K562 (cell line): ENCODE data around the gene AANAT. TPM values are rescaled to one million over a fixed set of nuclear protein-coding genes. Genes with fewer than 3 reads are reported as not detected.
A peak's percentile ranks its signal among the peaks of the same experiment; 100 is the strongest.

Experiments used
- ATAC-seq: fragments of 200-7000 bp; cut with Tn5 transposase; 3 replicates; pipeline ENCODE4 v1.9.1; 2020; ENCODE audit warnings: moderate library complexity
- BruUV-seq: library from RNA; stranded (reverse); fragments of 400-500 nt; replicated peaks from 2 replicates; lab custom pipeline; 2021; lab: Mats Ljungman, UMichigan
- CTCF ChIA-PET: fragments of 300-600 bp; formaldehyde crosslinking; extraction: SDS; loops from one replicate; lab custom pipeline; 2021; ENCODE audit warnings: low intra/inter-chr PET ratio; lab: Yijun Ruan, JAX
- POLR2A ChIA-PET: fragments of 300-600, 350-650 bp; sonication (Branson Sonifier 250); formaldehyde crosslinking; extraction: SDS; loops from one replicate; lab custom pipeline; 2021; ENCODE audit warnings: antibody characterized with exemption, inconsistent platforms; lab: Yijun Ruan, JAX
- DNase-seq, 4 experiments: peaks; one replicate each; pipeline versions ENCODE4 v3.0.0 to v3.0.0-alpha.2; 2011 to 2018; ENCODE audit warnings: low spot score in 3 of 4, mixed read lengths in 3 of 4; ENCODE audit errors: extremely low read depth in 1 of 4
- FAIRE-seq: peaks from 2 replicates; lab custom pipeline; 2011; peaks lifted over from hg19 to GRCh38; lab: Jason Lieb, UNC
- H2AFZ ChIP-seq: 2 replicates; pipeline ENCODE4 v1.6.0; 2011; ENCODE audit warnings: low read depth, low read length, control low read depth, inconsistent platforms
- H3K27ac ChIP-seq: fragments of 200-600 bp; 3 replicates; pipeline ENCODE4 v1.8.0; 2011; ENCODE audit warnings: low read depth, mild to moderate bottlenecking, control low read depth, inconsistent platforms, low read length, moderate library complexity, mixed read lengths; ENCODE audit errors: extremely low read depth
- H3K27me3 ChIP-seq, 2 experiments: fragments of 300-600 bp in 1 of 2; 2 replicates in 1 of 2; 3 replicates in 1 of 2; pipeline versions ENCODE4 v1.6.0 to v1.8.0; 2011; ENCODE audit warnings: inconsistent platforms in 2 of 2, low read length in 2 of 2, mild to moderate bottlenecking in 1 of 2, mixed read lengths in 1 of 2, moderate library complexity in 1 of 2; ENCODE audit not compliant: control insufficient read depth in 2 of 2, insufficient read depth in 2 of 2
- H3K36me3 ChIP-seq: fragments of 300-600 bp; 3 replicates; pipeline ENCODE4 v1.8.0; 2011; ENCODE audit warnings: mild to moderate bottlenecking, low read length, inconsistent platforms; ENCODE audit not compliant: control insufficient read depth, insufficient read depth
- H3K4me1 ChIP-seq, 2 experiments: fragments of 200-600 bp in 1 of 2; replicated peaks in 1 of 2; 2 replicates in 1 of 2; 3 replicates in 1 of 2; pipeline versions ENCODE4 v1.5.1 to v1.8.0; 2011; ENCODE audit warnings: inconsistent platforms in 2 of 2, low read length in 2 of 2, mild to moderate bottlenecking in 1 of 2, mixed read lengths in 1 of 2, moderate library complexity in 1 of 2; ENCODE audit not compliant: control insufficient read depth in 2 of 2, insufficient read depth in 2 of 2
- H3K4me2 ChIP-seq: 2 replicates; pipeline ENCODE4 v1.6.1; 2011; ENCODE audit warnings: low read length, control low read depth, inconsistent platforms, mixed read lengths; ENCODE audit not compliant: insufficient read depth
- H3K4me3 ChIP-seq: fragments of 200-600 bp; sonication (generic), shearing (Covaris generic); 2 replicates; pipeline ENCODE4 v1.5.1; 2016; ENCODE audit warnings: control low read depth, inconsistent platforms
- H3K79me2 ChIP-seq: fragments of 200-600 bp; 3 replicates; pipeline ENCODE4 v1.8.0; 2011; ENCODE audit warnings: low read length, inconsistent platforms; ENCODE audit not compliant: control insufficient read depth, insufficient read depth
- H3K9ac ChIP-seq, 2 experiments: 2 replicates each; pipeline versions ENCODE4 v1.6.0 to v1.6.1; 2011; ENCODE audit warnings: low read depth in 2 of 2, low read length in 2 of 2, control low read depth in 1 of 2, inconsistent platforms in 1 of 2, mild to moderate bottlenecking in 1 of 2, mixed read lengths in 1 of 2; ENCODE audit not compliant: insufficient read depth in 1 of 2
- H3K9me1 ChIP-seq: one replicate; pipeline ENCODE4 v1.6.0; 2011; ENCODE audit warnings: inconsistent platforms, mild to moderate bottlenecking, low read length, moderate library complexity; ENCODE audit not compliant: control insufficient read depth, insufficient read depth
- H3K9me3 ChIP-seq: replicated peaks from 2 replicates; pipeline ENCODE4 v1.5.1; 2011; ENCODE audit warnings: low read depth, low read length, inconsistent platforms; ENCODE audit not compliant: control insufficient read depth, insufficient read depth
- H4K20me1 ChIP-seq: replicated peaks from 2 replicates; pipeline ENCODE4 v1.6.1; 2011; ENCODE audit warnings: low read length, inconsistent platforms, mixed read lengths; ENCODE audit not compliant: control insufficient read depth, insufficient read depth
- ARID1B ChIP-seq: fragments of 450-650 bp; IDR thresholded peaks from 2 replicates; pipeline ENCODE4 v1.6.1; 2016; ENCODE audit warnings: antibody characterized with exemption, mild to moderate bottlenecking, inconsistent platforms
- CBFA2T3 ChIP-seq: fragments of 450-650 bp; IDR thresholded peaks from 2 replicates; pipeline ENCODE4 v1.6.1; 2017
- CBFB ChIP-seq: sonication (generic); formaldehyde crosslinking; IDR thresholded peaks from 2 replicates; pipeline ENCODE4 v1.4.0; 2020; ENCODE audit warnings: mild to moderate bottlenecking, missing genetic modification reagents
- MAFF ChIP-seq: IDR thresholded peaks from 2 replicates; pipeline ENCODE4 v1.6.1; 2012; ENCODE audit warnings: low read length, improper control_type of control experiment
- MAFG ChIP-seq: fragments of 450-650 bp; conservative IDR thresholded peaks from 2 replicates; pipeline ENCODE4 v1.6.1; 2016; ENCODE audit warnings: missing genetic modification characterization, missing compliant biosample characterization
- NCOR1 ChIP-seq: fragments of 450-650 bp; IDR thresholded peaks from 2 replicates; pipeline ENCODE4 v1.6.1; 2016; ENCODE audit warnings: mild to moderate bottlenecking, moderate library complexity
- SMARCB1 ChIP-seq: IDR thresholded peaks from 2 replicates; pipeline ENCODE4 v1.6.1; 2011; ENCODE audit warnings: improper control_type of control experiment, low read depth; ENCODE audit not compliant: insufficient read length
- SOX6 ChIP-seq: fragments of 450-650 bp; IDR thresholded peaks from 2 replicates; pipeline ENCODE4 v1.6.1; 2014; ENCODE audit warnings: mild to moderate bottlenecking
- SPI1 ChIP-seq: IDR thresholded peaks from 2 replicates; pipeline ENCODE4 v1.6.1; 2011; ENCODE audit warnings: low read depth, low read length, control low read depth, borderline replicate concordance
- TAL1 ChIP-seq: fragments of 450-650 bp; IDR thresholded peaks from 2 replicates; pipeline ENCODE4 v1.6.1; 2016; ENCODE audit warnings: mild to moderate bottlenecking
- TFAP4 ChIP-seq: sonication (generic); formaldehyde crosslinking; IDR thresholded peaks from 2 replicates; pipeline ENCODE4 v1.8.0; 2022; ENCODE audit warnings: missing genetic modification reagents, mild to moderate bottlenecking, moderate library complexity, borderline replicate concordance
- YY1 ChIP-seq, 3 experiments: IDR thresholded peaks; 2 replicates each; pipeline ENCODE4 v1.6.1; 2011; ENCODE audit warnings: low read length in 2 of 3, mild to moderate bottlenecking in 2 of 3, moderate library complexity in 2 of 3, borderline replicate concordance in 1 of 3, control low read depth in 1 of 3, low read depth in 1 of 3; ENCODE audit not compliant: insufficient read depth in 3 of 3, insufficient replicate concordance in 2 of 3, control insufficient read depth in 1 of 3, insufficient read length in 1 of 3; ENCODE audit errors: extremely low read depth in 1 of 3
- ZFP91 ChIP-seq: sonication (generic); formaldehyde crosslinking; IDR thresholded peaks from 2 replicates; pipeline ENCODE4 v1.8.0; 2022; ENCODE audit warnings: mild to moderate bottlenecking, missing genetic modification reagents
- ZNF316 ChIP-seq: fragments of 450-650 bp; IDR thresholded peaks from 2 replicates; pipeline ENCODE4 v1.6.1; 2016
- ZNF592 ChIP-seq: fragments of 450-650 bp; IDR thresholded peaks from 2 replicates; pipeline ENCODE4 v1.6.1; 2017; ENCODE audit warnings: antibody characterized with exemption, mild to moderate bottlenecking
- ZNF75A ChIP-seq: fragments of 450-650 bp; formaldehyde crosslinking; IDR thresholded peaks from 2 replicates; pipeline ENCODE4 v1.4.0; 2020; ENCODE audit warnings: mild to moderate bottlenecking
- WGBS: fragments of 100-300 bp; shearing (Covaris generic); methylation state at CpG from one replicate; pipeline ENCODE4 v1.1.6; 2016; ENCODE audit warnings: low coverage, mixed read lengths; ENCODE audit not compliant: insufficient coverage; ENCODE audit errors: missing lambda C conversion rate; 5-methylcytosine and 5-hydroxymethylcytosine counted together
- in situ Hi-C: fragments of 300-500 bp; cut with MboI; formaldehyde crosslinking; loops from 4 replicates; pipeline ENCODE4 v1.15.0; 2018; ENCODE audit warnings: inconsistent platforms, mixed read lengths
- intact Hi-C: fragments of 100-400 bp; cut with micrococcal nuclease; formaldehyde crosslinking; loops from 2 replicates; pipeline ENCODE4 v1.14.2; 2022
- polyA plus RNA-seq, 8 experiments: library from polyadenylated mRNA; depleted of rRNA in 4 of 8; stranded (reverse) in 5 of 8; unstranded in 3 of 8; fragments of >200 nt; fragmentation: Nextera tagmentation in 2 of 8; fragmentation: Illumina TruSeq in 1 of 8; extraction: Ambion mirVana in 2 of 8; extraction: Trizol in 1 of 8; gene quantifications; 2 replicates each; pipeline versions ENCODE4 v1.2.1 to v1.2.3, GENCODE V29; 2011 to 2014; ENCODE audit warnings: inconsistent platforms in 1 of 8, missing spikeins in 1 of 8
- total RNA-seq, 7 experiments: library from RNA; depleted of rRNA in 6 of 7; stranded (reverse); fragments of >200 nt in 6 of 7; fragmentation: Illumina TruSeq in 2 of 7; extraction: Trizol in 2 of 7; gene quantifications; 2 replicates each; pipeline versions ENCODE4 v1.2.1 to v1.2.3, GENCODE V29; 2011 to 2021; ENCODE audit warnings: low replicate concordance in 1 of 7

AANAT gene
- total and polyA plus RNA-seq, 9 of the 15 experiments (the other 6 are each of a cell fraction or from before 2014, with no cell fraction given): not detected

- H3K4me2 ChIP-seq: peak overlapping the region; percentile 73
- ChIA-PET POLR2A (interaction anchor here (2.7 kb wide), 1 partner anchor 10 kb away, joined by 9 read pairs; no protein-coding TSS in a partner anchor), CTCF (no interaction called here)
- H4K20me1 ChIP-seq: peaks cover 15% of the 10 kb centered on the region; the same call in 1 of the 2 replicates
- H3K27ac ChIP-seq: peak overlapping the region; percentile 34
- peak in 2 of 4 experiments; percentile 38 to 46 for DNase-seq
- no peak overlapping the region for H2AFZ ChIP-seq
- H3K9ac ChIP-seq: peak overlapping the region; percentile 17 to 80; a peak in 1 of 4 replicates
- peaks cover 92% of the 10 kb centered on the region for H3K79me2 ChIP-seq
- H3K9me1 ChIP-seq: peaks cover 3% of the 10 kb centered on the region
- H3K9me3 ChIP-seq: no peaks in the 10 kb centered on the region
- H3K27me3 ChIP-seq: no peaks in the 10 kb centered on the region
- 3% methylated on average over 2 of the region's 2 CpGs for WGBS
- peak; percentile 48 for ATAC-seq
- peaks cover 51 to 63% of the 10 kb centered on the region in 2 experiments for H3K4me1 ChIP-seq
- BruUV-seq: no TSS peak
- no peak overlapping the region for H3K4me3 ChIP-seq
- H3K36me3 ChIP-seq: peaks cover 12% of the 10 kb centered on the region; the same call in 2 of the 3 replicates
- intact Hi-C loops: no loop called here
- in situ Hi-C loops: no loop called here
- FAIRE-seq: peak; percentile 65
- TF ChIP-seq MAFF (peak; percentile 64; the same call in 1 of the 2 replicates), SMARCB1 (no peak), SOX6 (no peak), SPI1 (peak; percentile 49; the same call in 1 of the 2 replicates), ZNF75A (CRISPR knock-in tag) (no peak), NCOR1 (peak; percentile 29; the same call in 1 of the 2 replicates), MAFG (peak; percentile 78), YY1 (IDR thresholded peaks at IDR 0.05; ENCODE audit: borderline replicate concordance in 1 of 3, control insufficient read depth in 1 of 3, extremely low read depth in 1 of 3, insufficient read depth in 3 of 3, insufficient read length in 1 of 3, insufficient replicate concordance in 2 of 3, low read depth in 1 of 3, low read length in 2 of 3) (peak in 1 of 3 experiments; percentile 17), ZFP91 (CRISPR knock-in tag) (peak; percentile 78; the same call in 1 of the 2 replicates), ZNF316 (peak; percentile 94), CBFB (CRISPR knock-in tag) (no peak), TFAP4 (CRISPR knock-in tag) (no peak), ZNF592 (peak; percentile 48; the same call in 1 of the 2 replicates), ARID1B (peak; percentile 63), CBFA2T3 (peak; percentile 77), TAL1 (peak; percentile 36; the same call in 1 of the 2 replicates)
Observed at GRCh38 chr17:76440751-76441362, 26.5 kb upstream of the AANAT start.
